ENCODE results near the gene NUDT14.

NUDT14 gene

DNA sequence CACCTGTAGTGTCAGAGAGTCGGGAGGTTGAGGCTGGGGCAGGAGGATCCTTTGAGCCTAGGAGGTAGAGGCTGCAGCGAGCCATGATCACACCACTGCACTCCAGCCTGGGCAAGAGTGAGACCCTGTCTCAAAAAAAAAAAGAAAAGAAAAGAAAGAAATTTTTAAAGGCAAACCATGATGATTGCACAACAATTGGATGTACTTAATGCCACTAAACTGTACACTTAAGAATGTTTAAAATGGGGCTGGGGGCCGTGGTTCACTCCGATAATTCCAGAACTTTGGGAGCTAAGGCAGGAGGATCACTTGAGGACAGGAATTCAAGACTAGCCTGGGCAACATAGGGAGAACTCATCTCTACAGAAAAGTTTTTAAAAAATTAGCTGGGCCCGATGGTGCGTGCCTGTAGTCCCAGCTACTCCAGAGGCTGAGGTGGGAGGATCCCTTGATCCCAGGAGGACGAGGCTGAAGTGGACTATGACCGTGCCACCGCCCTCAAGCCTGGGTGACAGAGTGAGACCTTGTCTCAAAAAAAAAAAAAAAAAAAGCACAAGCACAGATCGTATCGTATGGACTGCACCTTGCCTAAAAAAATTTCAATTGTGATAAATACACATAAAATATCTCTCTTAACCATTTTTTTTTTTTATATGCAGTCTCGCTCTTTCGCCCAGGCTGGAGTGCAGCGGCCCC, 45.3 kb downstream of the NUDT14 start:
- no peak overlapping the region for H3K4me3 ChIP-seq (ENCODE audit: low read depth, low read length)
- CTCF ChIA-PET, result no interaction called here

GRCh38 chr14:105132921-105133654, 48.0 kb downstream of the NUDT14 start:
- ChIA-PET CTCF (interaction anchor here (0.7 kb wide), 1 partner anchor 62 kb away, joined by 3 read pairs; no protein-coding TSS in a partner anchor), POLR2A (no interaction called here)
- DNase-seq (ENCODE audit: low read depth, low spot score), result no peak
- no peak for TF ChIP-seq CTCF (IDR thresholded peaks at IDR 0.05; ENCODE audit: insufficient read depth, low read length, missing control alignments)
- H3K4me3 ChIP-seq (ENCODE audit: low read depth, low read length), result no peak overlapping the region

More for the DNA sequence above, 45.3 kb downstream of the NUDT14 start:
- DNase-seq (ENCODE audit: low read depth, low spot score), result no peak
- no peak for TF ChIP-seq CTCF (IDR thresholded peaks at IDR 0.05; ENCODE audit: insufficient read depth, low read length, missing control alignments)
- POLR2A ChIA-PET, result no interaction called here

DNA sequence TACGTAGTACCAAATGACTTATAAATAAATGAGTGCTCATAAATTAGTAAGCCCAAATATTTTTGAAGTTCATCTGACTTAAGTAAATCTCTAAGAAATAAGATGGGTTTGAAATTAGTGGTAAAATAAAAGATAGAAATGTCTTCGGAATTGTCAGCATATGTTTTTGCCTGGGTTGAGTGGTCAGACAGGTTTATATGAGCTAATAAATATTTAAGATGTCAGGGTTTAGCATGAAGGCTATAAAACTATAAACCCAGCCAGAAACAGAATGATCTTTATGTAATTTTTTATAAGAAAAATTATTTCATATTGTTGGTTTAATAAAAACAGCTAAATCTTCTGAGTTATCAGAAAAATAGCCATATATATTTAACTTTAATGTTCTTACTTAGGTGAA, 49.9 kb downstream of the NUDT14 start:
- no peak for TF ChIP-seq CTCF (IDR thresholded peaks at IDR 0.05; ENCODE audit: insufficient read depth, low read length, missing control alignments)
- no peak overlapping the region for H3K4me3 ChIP-seq (ENCODE audit: low read depth, low read length)
- DNase-seq (ENCODE audit: low read depth, low spot score), result no peak
- CTCF ChIA-PET, result interaction anchor here (0.9 to 1.0 kb wide), 2 partner anchors 10 to 41 kb away, joined by 3 read pairs; no protein-coding TSS in a partner anchor
- POLR2A ChIA-PET, result no interaction called here

DNA sequence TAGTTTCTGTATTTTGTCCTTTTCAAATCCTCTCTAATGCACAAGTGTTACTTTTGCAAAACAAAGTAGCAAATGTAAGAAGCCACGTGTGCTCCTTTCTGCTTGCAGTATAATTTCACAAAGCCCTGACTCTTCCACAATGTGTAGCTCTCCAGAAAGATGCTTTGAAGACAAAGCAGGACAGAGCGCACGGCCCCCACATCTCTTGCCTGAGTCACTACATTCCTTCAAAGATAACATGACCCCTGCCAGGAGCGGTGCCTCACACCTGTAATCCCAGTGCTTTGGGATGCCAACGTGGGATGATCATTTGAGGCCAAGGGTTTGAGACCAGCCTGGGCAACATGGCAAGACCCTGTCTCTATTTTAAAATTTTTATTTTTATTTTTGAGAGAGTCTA, 53.1 kb downstream of the NUDT14 start:
- CTCF ChIA-PET, result interaction anchor here (0.7 kb wide), 1 partner anchor 11 kb away, joined by 3 read pairs; no protein-coding TSS in a partner anchor
- TF ChIP-seq CTCF (IDR thresholded peaks at IDR 0.05; ENCODE audit: insufficient read depth, low read length, missing control alignments), result no peak
- H3K4me3 ChIP-seq (ENCODE audit: low read depth, low read length), result no peak overlapping the region
- no peak for DNase-seq (ENCODE audit: low read depth, low spot score)
- POLR2A ChIA-PET, result no interaction called here

DNA sequence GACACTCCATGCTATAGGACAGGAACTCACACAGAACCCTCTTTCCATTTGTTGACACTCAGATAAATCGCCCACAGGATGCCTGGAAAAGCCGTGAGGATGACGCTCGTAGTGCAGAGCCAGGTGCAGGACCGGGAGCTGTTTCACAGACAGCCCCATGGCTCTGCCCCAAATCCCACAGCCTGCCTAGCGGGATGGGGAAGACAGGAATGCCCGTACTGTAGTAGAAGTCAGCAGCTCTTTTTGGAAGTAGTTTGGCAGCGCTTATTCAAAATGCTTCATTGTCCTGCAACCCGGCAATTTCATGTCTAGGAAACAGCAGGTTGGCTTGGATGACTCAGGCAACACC, 54.2 kb downstream of the NUDT14 start:
- ChIA-PET CTCF (interaction anchor here (1.0 kb wide), 1 partner anchor 22 kb away, joined by 4 read pairs; no protein-coding TSS in a partner anchor), POLR2A (no interaction called here)
- no peak overlapping the region for H3K4me3 ChIP-seq (ENCODE audit: low read depth, low read length)
- DNase-seq (ENCODE audit: low read depth, low spot score), result no peak
- TF ChIP-seq CTCF (IDR thresholded peaks at IDR 0.05; ENCODE audit: insufficient read depth, low read length, missing control alignments), result no peak
